Transverse colon (tissue), 4 donors: Measurements from ENCODE around the gene B4GALNT2.

Experiments
- EP300 ChIP-seq: sonication (generic); formaldehyde crosslinking; IDR thresholded peaks from one replicate; pipeline ENCODE4 v1.6.1; 2017; ENCODE audit warnings: antibody characterized with exemption, low read depth
- POLR2A ChIP-seq: fragments of 450-650 bp; IDR thresholded peaks from one replicate; pipeline ENCODE4 v1.6.1; 2016; ENCODE audit warnings: antibody characterized with exemption, mild to moderate bottlenecking, moderate library complexity
- POLR2AphosphoS5 ChIP-seq, 3 donors: sonication (generic); formaldehyde crosslinking; IDR thresholded peaks; one replicate each; pipeline ENCODE4 v1.6.1; 2016; ENCODE audit warnings: antibody characterized with exemption in 3 of 3
- TF ChIP-seq, protein P1 (sequence below), 5 experiments: fragments of 200-600 bp in 3 of 5; fragments of 450-650 bp in 2 of 5; sonication (generic) in 3 of 5; IDR thresholded peaks; 1 replicate in 2 of 5; 2 replicates in 3 of 5; pipeline ENCODE4 v1.5.1; 2016 to 2017; ENCODE audit warnings: antibody characterized with exemption in 5 of 5, inconsistent platforms in 3 of 5, mild to moderate bottlenecking in 2 of 5, moderate library complexity in 1 of 5

DNA sequence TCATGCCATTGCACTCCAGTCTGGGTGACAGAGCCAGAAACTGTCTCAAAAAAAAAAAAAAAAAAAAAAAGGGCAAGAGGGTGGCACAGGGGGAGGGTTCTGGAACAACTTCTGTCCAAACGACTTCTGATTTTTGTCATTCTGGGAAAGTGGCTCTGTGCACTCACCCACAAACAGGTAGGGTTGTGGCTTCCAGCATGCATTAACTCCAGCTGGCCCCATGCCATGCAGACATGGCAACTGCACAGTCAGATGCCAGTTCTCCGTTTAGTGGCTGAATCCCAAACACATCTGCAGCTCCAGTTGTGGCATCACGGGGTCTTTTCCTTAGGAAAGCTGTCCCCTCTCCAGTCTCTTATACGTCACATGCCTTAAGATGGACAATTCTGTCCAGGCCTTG, 30.3 kb downstream of the B4GALNT2 start:
- TF ChIP-seq, protein P1, sequence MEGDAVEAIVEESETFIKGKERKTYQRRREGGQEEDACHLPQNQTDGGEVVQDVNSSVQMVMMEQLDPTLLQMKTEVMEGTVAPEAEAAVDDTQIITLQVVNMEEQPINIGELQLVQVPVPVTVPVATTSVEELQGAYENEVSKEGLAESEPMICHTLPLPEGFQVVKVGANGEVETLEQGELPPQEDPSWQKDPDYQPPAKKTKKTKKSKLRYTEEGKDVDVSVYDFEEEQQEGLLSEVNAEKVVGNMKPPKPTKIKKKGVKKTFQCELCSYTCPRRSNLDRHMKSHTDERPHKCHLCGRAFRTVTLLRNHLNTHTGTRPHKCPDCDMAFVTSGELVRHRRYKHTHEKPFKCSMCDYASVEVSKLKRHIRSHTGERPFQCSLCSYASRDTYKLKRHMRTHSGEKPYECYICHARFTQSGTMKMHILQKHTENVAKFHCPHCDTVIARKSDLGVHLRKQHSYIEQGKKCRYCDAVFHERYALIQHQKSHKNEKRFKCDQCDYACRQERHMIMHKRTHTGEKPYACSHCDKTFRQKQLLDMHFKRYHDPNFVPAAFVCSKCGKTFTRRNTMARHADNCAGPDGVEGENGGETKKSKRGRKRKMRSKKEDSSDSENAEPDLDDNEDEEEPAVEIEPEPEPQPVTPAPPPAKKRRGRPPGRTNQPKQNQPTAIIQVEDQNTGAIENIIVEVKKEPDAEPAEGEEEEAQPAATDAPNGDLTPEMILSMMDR (IDR thresholded peaks at IDR 0.05) = no peak
- TF ChIP-seq POLR2AphosphoS5 (IDR thresholded peaks at IDR 0.05) = no peak
- no peak for TF ChIP-seq EP300
- no peak for TF ChIP-seq POLR2A
